GM21360 (cell line): ENCODE results near the gene SDHAF3.
"Not testable (repeated sequence)": the region's sequence is repeated elsewhere in the genome, so short reads cannot be mapped to it uniquely, and the experiment has no call there.

Experiments used
- ATAC-seq: cut with Tn5 transposase; IDR thresholded peaks from one replicate; pipeline ENCODE4 v1.9.1; 2021; ENCODE audit warnings: mild to moderate bottlenecking, moderate library complexity; ENCODE audit not compliant: unreplicated experiment

SDHAF3 gene

DNA sequence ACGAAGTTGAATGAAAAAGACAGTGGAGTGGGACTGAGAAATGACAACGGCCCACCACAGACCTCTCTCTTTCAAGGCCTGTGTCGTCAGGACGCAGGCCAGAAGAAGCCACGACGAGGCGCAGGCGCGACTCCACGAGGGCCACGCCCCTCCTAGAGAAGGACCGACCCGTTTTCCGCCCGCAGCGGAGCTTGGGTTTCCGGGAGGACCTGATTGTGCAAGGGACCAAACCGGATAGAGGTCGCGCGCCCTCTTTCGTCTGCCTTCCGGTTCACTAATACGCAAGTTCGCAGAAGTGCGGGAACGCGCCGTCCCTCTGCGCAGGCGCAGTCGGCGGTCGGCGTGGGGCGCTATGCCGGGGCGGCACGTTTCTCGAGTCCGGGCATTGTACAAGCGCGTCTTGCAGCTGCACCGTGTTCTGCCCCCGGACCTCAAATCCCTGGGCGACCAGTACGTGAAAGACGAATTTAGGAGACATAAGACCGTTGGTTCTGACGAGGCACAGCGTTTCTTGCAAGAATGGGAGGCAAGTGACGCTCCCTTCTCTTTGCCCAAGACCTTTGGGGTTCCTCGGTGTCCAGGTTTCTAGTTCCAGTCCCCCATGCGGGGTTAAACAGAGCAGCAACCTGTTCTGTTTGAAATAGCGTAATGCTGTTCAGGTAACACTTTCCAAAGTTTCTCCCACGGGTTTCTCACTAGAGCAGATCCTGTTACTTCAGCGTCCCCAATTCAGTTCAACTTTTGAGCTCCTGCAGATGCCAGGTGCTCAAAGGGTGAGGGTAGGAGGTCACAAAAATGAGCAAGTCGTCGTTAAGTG lies at the start of gene SDHAF3:
TSS of gene SDHAF3 (plus strand) at position 327 of the 817 bp plus-strand sequence. CDS start at position 353, 26 bp downstream.
- ATAC-seq: peak; percentile 95

DNA sequence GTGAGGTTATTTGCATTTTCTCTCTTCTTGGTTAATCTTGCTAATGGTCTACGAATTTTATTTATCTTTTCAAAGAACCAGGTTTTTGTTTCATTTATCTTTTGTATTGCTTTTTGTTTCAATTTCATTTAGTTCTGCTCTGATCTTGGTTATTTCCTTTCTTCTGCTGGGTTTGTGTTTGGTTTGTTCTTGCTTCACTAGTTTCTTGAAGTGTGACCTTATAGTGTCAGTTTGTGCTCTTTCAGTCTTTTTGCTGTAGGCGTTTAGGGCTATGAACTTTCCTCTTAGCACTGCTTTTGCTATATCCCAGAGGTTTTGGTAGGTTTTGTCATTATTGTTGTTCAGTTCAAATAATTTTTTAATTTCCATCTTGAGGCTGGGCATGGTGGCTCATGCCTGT lies 45.5 kb upstream of the SDHAF3 start:
- not testable (repeated sequence) for ATAC-seq

DNA sequence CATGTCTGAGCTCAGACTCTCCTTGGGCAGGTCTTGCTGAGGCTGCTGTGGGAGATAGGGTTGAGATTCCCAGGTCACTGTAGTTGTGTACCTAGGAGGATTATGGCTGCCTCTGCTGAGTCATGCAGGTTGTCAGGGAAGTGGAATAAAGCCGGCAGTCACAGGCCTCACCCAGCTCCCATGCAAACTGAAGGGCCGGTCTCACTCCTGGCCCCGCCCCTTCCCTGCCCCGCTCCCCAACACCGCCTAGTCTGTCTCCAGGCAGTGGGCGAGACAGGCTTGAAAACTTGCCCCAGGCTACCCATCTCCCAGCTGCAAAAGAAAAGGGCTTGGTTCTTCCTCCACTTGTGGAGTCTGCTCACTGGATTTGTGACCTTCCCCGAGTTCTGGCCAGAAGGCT lies 41.6 kb upstream of the SDHAF3 start:
- ATAC-seq: no peak

DNA sequence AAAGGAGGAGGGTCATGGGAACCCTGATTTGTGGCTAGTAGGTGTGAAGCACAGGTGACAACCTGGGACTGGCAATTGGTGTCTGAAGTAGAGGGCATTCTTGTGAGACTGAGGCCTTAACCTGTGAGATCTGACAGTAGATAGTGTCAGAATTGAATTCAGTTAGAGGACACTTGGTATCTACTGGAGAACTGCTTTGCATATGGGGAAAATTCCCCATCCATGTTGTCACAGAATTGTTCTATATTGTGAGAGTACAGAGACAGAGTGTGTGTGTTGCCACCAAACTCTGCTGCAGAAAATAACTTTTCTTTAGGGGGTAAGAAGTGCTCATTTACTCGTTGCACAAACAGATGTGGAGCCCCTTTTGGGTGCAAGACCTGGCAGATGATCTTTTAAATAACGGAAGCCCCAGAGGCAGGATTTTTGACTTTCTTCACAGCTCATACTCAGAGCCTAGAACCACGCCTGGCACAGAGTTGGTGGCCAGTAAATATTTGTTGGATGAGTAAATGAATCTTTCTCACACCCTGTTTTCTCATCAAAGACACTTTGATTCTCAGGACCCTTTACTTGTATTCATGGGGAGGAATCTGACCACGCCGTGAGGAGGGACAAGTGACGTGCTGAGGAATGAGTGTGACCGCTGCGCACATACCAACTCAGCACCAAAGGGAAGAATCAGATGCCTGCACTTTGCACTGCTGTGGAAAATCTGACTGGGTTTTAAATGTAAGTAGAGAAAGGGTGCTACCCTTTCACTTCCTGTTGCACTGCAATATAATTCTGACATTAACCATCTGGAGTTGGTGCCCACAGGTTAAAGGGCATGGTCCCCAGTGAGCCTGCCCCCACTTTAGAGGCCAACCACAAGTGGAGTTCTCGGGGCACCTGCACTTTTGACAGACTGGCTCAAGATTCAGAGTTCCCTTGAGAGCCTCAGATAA lies 39.2 kb upstream of the SDHAF3 start:
- ATAC-seq: peak; percentile 57

DNA sequence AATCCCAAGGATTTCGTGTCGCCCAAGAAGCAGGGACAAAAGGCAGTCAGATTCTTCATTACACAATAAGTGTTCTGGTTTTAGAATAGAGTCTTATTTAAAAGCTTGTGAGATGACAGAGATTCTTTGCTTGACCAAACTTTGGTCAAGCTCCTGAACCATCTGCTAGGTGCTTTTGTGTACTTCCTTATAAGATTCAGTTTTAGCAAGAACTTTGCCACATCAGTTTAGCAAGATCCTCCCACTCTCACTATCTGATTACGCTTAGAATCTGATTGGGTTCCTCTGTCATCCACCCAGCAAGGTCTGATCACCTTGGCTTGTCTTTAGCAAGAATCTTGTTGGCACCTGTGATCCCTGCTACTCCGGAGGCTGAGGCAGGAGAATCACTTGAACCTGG lies 38.2 kb upstream of the SDHAF3 start:
- ATAC-seq: no peak

DNA sequence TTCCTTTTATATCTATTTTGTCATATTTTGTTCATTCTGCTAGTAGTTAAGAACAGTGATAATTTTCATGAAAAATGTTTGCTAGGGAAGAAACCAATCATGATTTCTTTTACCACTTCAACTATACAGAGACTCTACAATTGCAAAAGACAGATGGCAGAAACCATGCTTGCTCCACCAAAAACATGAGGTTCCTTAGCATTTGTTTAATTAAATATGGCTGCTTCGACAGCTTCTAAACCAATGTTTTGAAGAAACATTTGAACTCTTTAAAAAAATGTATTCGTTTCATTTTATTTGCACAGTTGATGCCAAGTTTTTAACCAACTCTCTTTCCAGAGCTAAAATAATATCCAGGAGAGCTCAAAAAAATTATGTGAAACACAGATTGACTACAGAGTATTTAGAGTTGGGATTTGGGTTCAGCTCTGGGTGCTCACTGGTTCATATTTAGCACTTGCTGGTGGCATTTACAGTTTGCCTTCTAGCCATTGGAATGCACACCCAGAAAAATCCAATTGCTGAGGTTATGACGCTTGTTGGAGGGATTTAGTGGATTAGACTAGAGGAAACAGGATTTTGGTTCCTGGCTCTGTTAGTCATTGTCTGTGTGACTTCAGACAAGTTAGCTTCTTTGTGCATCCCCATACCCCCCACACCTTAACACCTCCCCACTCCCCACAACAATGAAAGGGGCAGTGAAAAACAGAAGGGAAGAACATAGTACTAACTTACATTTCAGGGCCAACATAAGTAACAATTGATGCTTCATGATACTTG lies 35.8 kb upstream of the SDHAF3 start:
- no peak for ATAC-seq

DNA sequence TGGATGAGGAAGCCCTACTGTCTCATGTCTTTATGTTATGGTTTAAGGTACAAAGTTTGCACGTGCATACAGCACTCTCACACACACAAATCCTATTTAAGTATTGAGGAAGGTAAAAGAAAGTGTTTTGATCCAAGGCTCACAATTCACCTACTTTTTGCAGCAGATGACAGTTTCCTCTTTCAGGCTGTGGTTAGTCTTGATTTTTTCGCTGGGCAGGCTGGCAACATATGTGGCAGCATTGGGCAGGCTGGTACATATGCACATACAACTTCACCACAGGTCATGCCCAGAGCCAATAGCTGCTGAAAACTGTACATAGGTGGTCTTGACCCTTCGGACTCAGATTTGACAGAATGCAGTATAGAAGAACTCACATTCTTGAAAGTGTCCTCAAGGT lies 29.1 kb upstream of the SDHAF3 start:
- ATAC-seq: no peak

DNA sequence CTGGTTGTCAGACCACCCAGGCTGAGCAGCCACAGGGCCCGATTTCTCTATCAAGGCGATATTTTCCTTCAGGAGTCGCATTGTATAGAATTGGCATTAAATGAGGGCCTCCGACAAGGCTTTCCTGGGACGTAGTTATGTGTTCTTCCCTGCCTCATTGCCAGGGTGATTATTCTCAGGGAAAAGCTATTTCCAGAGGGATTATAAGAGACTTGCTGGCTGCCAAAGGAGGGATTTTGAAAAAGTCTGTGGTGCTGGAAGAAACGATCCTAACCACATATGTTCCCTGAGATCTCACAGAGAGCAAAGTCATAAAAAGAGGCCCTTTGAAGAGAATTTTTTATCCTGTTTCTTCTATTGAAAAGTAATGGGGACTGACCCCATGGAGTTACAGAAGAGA lies 27.7 kb upstream of the SDHAF3 start:
- ATAC-seq: no peak

DNA sequence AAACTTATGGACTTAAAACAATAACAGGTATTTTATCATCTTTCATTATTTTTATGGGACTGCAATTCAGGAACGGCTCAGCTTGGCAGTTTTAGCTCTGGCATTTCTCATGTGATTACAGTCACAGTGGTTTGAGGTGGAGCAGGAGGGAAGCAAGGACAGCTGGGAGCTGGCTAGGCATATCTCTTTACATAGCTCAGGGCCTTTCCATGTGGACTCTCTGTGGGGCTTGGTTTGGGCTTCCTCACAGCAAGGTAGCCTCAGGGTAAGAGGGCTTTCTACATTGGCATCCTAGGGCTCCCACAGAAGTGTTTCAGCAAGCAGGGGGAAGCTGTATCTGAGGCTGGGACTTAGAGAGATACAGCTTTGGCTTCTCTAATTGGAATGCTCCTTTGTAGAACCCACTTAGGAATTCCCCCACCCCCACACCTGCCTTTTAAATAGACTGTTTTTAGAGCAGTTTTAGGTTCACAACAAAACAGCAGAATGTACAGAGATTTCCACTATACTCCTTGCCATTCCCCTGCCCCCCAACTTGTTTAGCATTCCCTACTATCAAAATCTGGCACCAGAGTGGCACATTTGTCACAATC lies 26.6 kb upstream of the SDHAF3 start:
- ATAC-seq: no peak

DNA sequence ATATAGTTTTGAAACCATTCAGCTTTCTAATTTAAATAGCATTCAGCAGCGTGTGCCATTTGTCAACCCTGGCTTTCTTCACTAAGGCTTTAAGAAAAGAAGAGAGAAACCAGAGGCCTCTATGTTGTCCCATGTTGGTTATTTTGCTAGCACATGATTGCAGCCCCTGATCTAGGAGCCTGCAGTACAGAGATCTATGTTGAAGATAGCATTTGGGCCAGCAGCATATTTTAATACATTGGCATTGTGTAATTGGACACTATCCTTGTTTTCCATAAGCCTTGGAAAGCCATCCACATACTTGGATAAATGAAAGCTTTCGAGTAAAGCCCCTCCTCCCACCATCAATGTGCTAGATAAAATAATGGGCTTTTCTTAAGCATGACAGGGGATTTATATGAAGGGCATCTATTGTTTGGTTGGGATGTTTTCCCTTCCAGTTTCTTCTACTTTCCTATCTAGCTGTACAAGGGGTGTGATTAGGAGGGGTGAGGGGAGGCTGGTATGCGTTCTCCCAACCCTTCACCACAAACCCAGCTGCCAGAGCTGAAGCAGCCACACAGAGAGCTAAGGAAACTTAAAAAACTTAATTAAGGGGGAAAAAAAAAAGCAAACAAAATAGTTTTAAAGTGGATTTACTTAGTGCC lies 23.1 kb upstream of the SDHAF3 start:
- ATAC-seq: no peak

DNA sequence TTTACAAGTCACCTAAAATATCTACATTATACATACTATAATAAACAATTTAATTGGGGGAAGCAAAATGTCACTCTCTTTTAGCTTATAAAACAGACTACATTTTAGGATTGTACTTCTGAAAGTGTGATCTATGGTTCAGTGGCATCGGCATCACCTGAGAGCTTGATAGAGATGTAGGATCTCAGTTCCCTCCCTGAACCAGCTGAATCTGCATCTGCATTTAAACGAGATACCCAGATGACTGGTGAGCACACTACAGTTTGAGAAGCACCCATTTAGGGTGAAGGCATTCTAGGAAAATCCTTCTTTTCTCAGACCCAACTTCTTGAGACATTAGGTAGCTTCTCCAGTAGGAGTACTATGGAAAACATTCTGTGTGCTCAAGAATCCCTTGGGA lies 21.5 kb upstream of the SDHAF3 start:
- ATAC-seq: no peak

DNA sequence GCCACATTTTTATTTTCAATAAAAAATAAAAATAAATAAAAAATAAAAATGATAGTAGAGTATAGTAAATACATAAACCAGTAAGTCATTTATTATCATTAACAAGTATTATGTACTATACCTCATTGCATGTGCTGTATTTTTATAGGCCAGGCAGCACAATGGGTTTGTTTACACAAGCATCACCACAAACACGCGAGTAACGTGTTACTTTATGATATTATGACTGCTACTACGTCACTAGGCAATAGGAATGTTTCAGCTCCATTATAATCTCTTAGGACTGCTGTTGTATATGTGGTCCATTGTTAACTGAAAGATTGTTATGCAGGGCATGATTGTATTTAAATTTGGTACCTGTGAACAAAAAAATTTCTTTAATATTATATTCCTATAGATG lies 20.8 kb upstream of the SDHAF3 start:
- no peak for ATAC-seq

DNA sequence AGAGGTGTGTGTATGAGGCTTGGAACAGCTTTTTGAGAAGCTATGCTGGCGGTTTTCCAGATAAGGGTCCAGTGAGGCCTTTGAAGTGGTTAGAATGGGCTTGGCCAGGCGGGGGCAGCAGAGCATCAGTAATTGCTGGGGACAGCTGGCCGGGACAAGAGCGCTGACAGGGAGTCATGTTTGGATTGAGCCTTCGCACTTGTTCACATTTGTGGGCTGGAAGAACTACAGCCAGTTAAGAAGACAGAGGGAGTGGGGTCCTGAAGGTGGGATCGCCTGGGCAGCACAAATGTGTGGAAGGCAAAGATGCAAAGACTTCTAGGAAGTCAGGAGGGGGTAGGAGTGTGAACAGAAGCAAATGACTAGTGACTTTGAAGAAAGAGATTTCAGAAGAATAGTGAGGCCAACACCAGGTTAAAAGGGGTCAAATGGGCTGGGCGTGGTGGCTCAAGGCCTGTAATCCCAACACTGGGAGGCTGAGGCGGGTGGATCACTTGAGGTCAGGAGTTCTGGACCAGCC lies 12.7 kb upstream of the SDHAF3 start:
- peak; percentile 99 for ATAC-seq

DNA sequence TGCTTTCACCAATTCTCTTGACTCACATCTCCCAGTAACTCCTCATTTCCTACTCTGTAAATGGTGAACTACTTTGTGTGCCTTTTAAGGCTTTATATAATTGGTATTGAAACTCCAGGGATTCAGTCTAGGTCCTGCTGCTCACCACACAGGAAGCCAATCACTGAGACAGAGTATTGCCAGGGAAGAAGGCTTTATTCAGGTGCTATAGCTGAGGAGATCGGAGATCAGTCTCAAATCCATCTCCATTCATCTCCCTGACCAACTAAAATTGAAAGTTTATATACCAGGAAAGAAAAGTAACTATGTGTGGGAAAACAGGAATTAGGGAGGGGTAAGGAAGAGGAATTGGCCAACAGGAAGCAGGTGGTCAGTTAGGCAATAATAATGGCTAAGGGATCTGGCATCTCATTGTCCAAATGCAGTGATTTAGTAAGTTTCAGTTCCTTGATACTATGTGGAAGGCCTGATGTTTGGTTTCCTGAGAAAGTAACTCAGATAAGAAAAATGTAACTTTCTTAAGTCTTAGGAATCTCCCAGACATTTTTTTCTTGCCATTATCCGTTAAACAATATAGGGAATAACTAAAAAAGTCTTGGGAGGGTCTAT lies 10.2 kb upstream of the SDHAF3 start:
- no peak for ATAC-seq

DNA sequence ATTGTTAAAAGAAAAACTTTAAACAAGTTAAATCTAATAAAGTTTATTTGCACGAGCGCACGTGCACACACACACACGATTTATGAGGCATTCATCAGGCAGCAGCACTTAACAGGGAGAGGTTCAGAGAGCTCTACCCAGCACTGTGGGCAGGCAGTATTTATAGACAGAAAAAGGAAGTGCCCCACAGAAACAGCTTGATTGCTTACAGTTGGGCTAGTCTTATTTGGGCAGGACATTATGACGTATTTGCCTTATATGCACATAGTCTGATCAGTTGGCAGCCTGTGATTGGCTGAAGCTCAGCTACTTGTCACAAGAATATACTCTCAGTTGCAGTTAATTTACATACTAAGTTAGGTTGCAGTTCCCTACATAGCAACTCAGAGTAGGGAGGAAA lies 1.2 kb upstream of the SDHAF3 start:
- no peak for ATAC-seq

DNA sequence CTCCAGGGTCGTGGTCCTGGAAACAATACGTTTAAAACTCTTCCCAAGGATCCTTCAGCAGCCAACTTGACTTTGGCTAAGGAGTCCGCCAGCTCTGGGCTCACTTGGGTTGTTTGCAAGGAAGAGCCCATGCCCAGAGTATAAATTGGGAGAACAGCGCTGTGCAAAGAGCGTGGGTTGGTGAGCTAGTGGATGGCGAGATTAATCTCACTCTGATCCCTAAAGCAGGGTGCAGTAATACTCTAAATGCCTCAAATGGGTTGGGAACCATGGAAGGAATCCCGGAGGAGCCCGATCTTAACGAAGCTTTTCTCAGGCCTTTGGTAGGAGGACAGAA lies 495 bp upstream of the SDHAF3 start:
- ATAC-seq: no peak

DNA sequence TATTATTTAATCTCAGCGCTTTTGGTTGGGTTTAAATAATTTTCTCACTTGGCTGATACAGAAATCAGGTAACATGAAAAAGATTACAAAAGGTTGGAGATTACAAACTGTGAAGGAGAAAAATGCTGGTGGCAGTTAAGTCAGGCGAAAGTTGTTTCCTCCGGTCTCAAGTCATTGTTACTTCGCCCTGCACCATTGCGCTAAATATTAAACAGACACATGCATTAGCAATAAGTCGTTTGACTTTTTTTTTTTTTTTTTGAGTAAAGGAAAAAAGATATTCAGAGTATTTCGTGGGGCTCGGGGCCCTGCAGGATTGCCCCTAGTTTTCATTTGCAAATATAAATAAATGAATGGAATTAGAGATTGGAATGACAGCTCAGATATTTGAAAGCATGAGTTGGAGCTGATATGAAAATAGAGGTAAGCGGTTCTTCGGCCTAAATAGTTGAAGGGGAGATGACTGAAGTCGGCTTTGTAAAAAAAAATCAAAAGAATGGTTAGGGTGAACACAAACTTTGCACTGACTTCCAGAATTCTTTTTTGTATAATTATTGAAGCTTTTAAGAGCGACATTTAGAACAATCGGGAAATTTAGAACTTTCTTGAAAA lies 914 bp downstream of the SDHAF3 start:
- ATAC-seq: no peak

DNA sequence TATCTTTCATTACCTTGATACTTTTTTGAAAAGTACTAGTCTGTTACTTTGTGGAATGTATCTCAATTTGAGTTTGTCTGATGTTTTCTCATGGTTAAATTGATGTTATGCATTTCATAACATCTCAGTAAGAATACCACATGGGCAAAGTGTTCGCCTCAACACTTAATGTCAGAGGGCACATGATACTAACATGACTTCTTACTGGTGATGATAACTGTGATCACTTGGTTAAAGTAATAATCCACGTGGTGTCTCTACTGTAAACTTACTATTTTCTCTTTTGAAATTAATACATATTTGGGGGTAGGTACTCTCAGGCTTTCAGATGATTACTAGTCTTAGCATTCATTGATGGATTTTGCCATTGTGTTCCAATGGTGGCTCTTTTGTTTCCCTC lies 2.2 kb downstream of the SDHAF3 start:
- ATAC-seq: no peak

DNA sequence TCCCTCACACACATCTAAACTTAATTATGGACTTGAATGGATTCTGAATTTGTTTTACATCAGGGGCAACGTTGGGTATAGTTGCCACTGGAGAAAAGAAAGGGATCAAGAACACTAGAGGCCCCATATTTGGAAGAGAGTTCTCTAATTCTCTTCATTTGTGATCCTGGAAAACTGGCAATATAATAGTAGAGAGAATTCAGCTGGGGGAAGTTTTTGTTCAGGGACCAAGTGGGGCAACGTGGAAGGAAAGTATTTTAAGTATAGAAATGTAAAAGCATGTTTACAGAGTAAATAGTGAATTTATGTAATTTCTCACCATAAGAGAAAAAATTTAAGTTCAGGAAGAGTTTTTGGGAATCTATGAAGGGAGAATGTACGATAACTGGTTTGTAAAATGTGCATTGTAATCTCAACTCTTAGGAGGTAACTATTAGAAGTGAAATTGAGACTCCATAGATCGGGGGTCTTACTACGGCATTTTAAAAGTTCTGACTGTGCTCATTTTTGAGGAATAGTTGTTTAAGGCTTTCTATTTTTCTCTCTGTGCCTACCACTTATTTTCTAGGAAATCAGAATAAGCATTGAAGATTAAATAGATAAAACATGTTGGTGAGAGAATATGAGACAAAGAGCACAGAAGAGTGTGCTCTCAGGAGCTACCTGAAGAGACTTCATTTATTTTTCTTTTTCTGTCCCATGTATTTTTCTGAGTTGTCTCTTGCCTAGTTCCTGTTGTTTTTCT lies 3.4 kb downstream of the SDHAF3 start:
- no peak for ATAC-seq
